OCI-LY7 (cell line): ENCODE data around the gene SLC25A13.

Source experiments
- CTCF ChIP-seq: fragments of 200-600 bp; sonication (generic); conservative IDR thresholded peaks from 2 replicates; pipeline ENCODE4 v1.5.1; 2014; ENCODE audit warnings: mild to moderate bottlenecking, antibody characterized with exemption, low read length, moderate library complexity, mixed read lengths
- EZH2phosphoT487 ChIP-seq: fragments of 200-600 bp; sonication (generic); IDR thresholded peaks from 2 replicates; pipeline ENCODE4 v1.6.1; 2018; ENCODE audit warnings: low read depth, borderline replicate concordance, mild to moderate bottlenecking, mixed run types, antibody characterized with exemption, low read length, moderate library complexity, mixed read lengths

GRCh38 chr7:96321031-96321657, 754 bp downstream of the SLC25A13 start:
- TF ChIP-seq CTCF, result no peak
- TF ChIP-seq EZH2phosphoT487, result no peak
